22Rv1 (cell line): ENCODE data around the gene AGTPBP1.

Source experiments
- H3K27ac ChIP-seq: fragments of 450-650 bp; 2 replicates; pipeline ENCODE4 v1.5.1; 2017
- CTCF ChIP-seq: fragments of 450-650 bp; IDR thresholded peaks from 2 replicates; pipeline ENCODE4 v1.5.1; 2017; ENCODE audit warnings: mild to moderate bottlenecking
- ZFX ChIP-seq: fragments of 450-650 bp; IDR thresholded peaks from 2 replicates; pipeline ENCODE4 v1.6.1; 2017; ENCODE audit warnings: antibody characterized with exemption, borderline replicate concordance

AGTPBP1 gene

GRCh38 chr9:85658716-85659115, 83.0 kb downstream of the AGTPBP1 start:
- no peak for TF ChIP-seq ZFX
- TF ChIP-seq CTCF = no peak
- H3K27ac ChIP-seq = no peak overlapping the region

GRCh38 chr9:85653153-85653552, 88.6 kb downstream of the AGTPBP1 start:
- no peak overlapping the region for H3K27ac ChIP-seq
- no peak for TF ChIP-seq ZFX
- TF ChIP-seq CTCF = no peak

GRCh38 chr9:85647571-85647970, 94.2 kb downstream of the AGTPBP1 start:
- H3K27ac ChIP-seq = no peak overlapping the region
- TF ChIP-seq CTCF (no peak), ZFX (no peak)

GRCh38 chr9:85645909-85646627, 95.7 kb downstream of the AGTPBP1 start:
- H3K27ac ChIP-seq = no peak overlapping the region
- TF ChIP-seq CTCF = no peak
- no peak for TF ChIP-seq ZFX

GRCh38 chr9:85640425-85640824, 101.3 kb downstream of the AGTPBP1 start:
- no peak for TF ChIP-seq ZFX
- TF ChIP-seq CTCF = no peak
- no peak overlapping the region for H3K27ac ChIP-seq

- no peak overlapping the region for H3K27ac ChIP-seq
- TF ChIP-seq CTCF (no peak), ZFX (no peak)
These were observed 102.0 kb downstream of the AGTPBP1 start for GRCh38 chr9:85639675-85640186.

- H3K27ac ChIP-seq = no peak overlapping the region
- TF ChIP-seq CTCF (no peak), ZFX (no peak)
These were observed 109.9 kb downstream of the AGTPBP1 start for GRCh38 chr9:85631809-85632208.
